AG09309 (cell line): Measurements from ENCODE around the gene TRAPPC10.
"Not testable (repeated sequence)": the region's sequence is repeated elsewhere in the genome, so short reads cannot be mapped to it uniquely, and the experiment has no call there.

Source experiments
- DNase-seq: peaks from one replicate; pipeline ENCODE4 v3.0.0-alpha.2; 2010; ENCODE audit warnings: low read depth
- H3K4me3 ChIP-seq: 2 replicates; pipeline ENCODE4 v1.5.1; 2011; ENCODE audit warnings: mild to moderate bottlenecking, low read depth, low read length, moderate library complexity; ENCODE audit not compliant: control insufficient read depth

The TRAPPC10 gene

GRCh38 chr21:44145616-44146015 is 133.5 kb downstream of the TRAPPC10 start:
- not testable (repeated sequence) for H3K4me3 ChIP-seq, DNase-seq

GRCh38 chr21:44147108-44147507 is 135.0 kb downstream of the TRAPPC10 start:
- not testable (repeated sequence) for H3K4me3 ChIP-seq, DNase-seq

DNA sequence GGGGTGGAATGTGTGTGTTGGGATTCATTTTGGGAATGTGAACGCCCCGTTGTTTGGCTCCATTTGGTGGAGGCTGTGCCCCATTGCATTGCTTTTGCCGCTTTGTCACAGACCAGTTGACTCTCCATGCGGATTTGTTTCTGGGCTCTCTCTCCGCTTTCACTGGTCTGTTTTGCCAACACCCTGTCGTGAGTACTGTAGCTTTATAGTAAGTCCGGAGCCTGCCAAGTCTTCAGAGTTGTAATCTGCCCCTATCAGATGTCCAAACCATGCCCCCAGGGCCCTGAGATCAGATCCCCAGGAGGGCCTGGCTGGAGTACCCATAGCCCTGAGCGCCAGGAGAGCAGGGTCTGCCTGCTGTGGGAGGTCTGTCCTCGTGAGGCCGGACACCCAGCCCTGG is 138.1 kb downstream of the TRAPPC10 start:
- H3K4me3 ChIP-seq, DNase-seq: not testable (repeated sequence)

DNA sequence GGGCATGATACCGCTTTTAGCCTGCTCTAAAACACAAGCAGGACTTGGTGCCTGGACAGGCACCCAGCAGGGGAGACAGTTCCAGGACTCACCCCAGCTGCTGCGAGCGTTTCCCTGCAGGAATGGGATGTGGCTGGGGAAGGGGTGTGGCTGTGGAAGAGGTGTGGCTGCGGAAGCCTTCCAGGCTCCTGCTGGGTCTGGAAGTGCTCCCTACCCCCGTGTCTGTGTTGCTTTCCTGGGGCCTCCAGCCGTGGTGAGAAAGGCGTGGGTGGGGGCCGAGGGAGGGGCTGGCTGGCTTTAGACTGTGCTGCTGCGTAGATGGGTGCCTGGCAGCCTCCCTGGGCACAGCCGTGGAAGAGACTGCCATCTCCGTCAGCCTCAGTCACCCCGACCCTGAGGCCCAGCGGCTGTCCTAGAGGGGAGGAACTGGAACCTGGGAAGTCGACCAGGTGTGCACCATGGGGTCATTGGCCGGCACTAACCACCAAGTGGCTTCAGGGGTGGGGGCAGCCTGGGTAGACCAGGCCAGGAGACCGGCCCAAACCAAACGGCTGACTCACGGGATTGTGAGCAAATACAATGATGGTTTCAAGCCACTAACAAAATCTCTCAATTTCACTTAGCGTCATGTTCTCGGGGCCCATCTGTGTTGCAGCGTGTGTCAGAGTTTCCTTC is 141.2 kb downstream of the TRAPPC10 start:
- H3K4me3 ChIP-seq = not testable (repeated sequence)

GRCh38 chr21:44153889-44154228 is 141.8 kb downstream of the TRAPPC10 start:
- not testable (repeated sequence) for DNase-seq, H3K4me3 ChIP-seq

More for the DNA sequence above, 141.2 kb downstream of the TRAPPC10 start:
- not testable (repeated sequence) for DNase-seq

- not testable (repeated sequence) for H3K4me3 ChIP-seq, DNase-seq
These were observed 142.7 kb downstream of the TRAPPC10 start for GRCh38 chr21:44154816-44155230.

- DNase-seq, H3K4me3 ChIP-seq: not testable (repeated sequence)
These were observed 143.3 kb downstream of the TRAPPC10 start for GRCh38 chr21:44155231-44155993.

- not testable (repeated sequence) for DNase-seq, H3K4me3 ChIP-seq
These were observed 143.9 kb downstream of the TRAPPC10 start for GRCh38 chr21:44155994-44156380.
